Erythroblast (primary cell): ENCODE measurements around the gene SMAD9.

Experiments
- GATA1 ChIP-seq: IDR thresholded peaks from 2 replicates; pipeline ENCODE4 v1.6.1; 2011; ENCODE audit warnings: low read depth, mild to moderate bottlenecking, control low read depth, low read length, moderate library complexity
- POLR2A ChIP-seq: IDR thresholded peaks from 2 replicates; pipeline ENCODE4 v1.6.1; 2011; ENCODE audit warnings: mild to moderate bottlenecking, low read length

GRCh38 chr13:36918246-36919131 is 1.5 kb downstream of the SMAD9 start:
- no peak for TF ChIP-seq POLR2A
- TF ChIP-seq GATA1: no peak
